ENCODE measurements around the gene PRR9. TPM values are rescaled to one million over a fixed set of nuclear protein-coding genes. Genes with fewer than 3 reads are reported as not detected.

The PRR9 gene
- total RNA-seq, 1 experiment from 2014 or later = not detected

GRCh38 chr1:153265457-153265856 lies 48.1 kb downstream of the PRR9 start:
- H3K9me2 ChIP-seq (replicated peaks; ENCODE audit: low read length) = no peaks in the 10 kb centered on the region; the same call in 1 of the 2 replicates
- DNase-seq = no peak
- POLR2A ChIA-PET (ENCODE audit: unreplicated experiment) = no interaction called here
- no peaks in the 10 kb centered on the region for H4K20me1 ChIP-seq (ENCODE audit: low read length)
- intact Hi-C loops (cut with micrococcal nuclease) = no loop called here
- H3F3A ChIP-seq (ENCODE audit: low read length, unreplicated experiment) = no peaks in the 10 kb centered on the region
- H3K79me2 ChIP-seq (ENCODE audit: low read length) = no peaks in the 10 kb centered on the region
- no peak for TF ChIP-seq EZH2 (IDR thresholded peaks at IDR 0.05; ENCODE audit: low read length, unreplicated experiment)
- peak; percentile 26; the same call in 1 of the 2 replicates for TF ChIP-seq CTCF (conservative IDR thresholded peaks at IDR 0.05; ENCODE audit: low read depth, low read length)
- TF ChIP-seq EZH2phosphoT487 (IDR thresholded peaks at IDR 0.05; ENCODE audit: borderline replicate concordance, low read length) = no peak
- ATAC-seq = no peak
- no peaks in the 10 kb centered on the region for H3K9me3 ChIP-seq (ENCODE audit: low read length)
- no peak overlapping the region for H2AFZ ChIP-seq (ENCODE audit: low read length)
- H3K4me3 ChIP-seq (ENCODE audit: low read length) = no peak overlapping the region
- H3K4me1 ChIP-seq (ENCODE audit: insufficient read depth, low read length) = no peaks in the 10 kb centered on the region
- no TSS peak for BruUV-seq (replicated peaks)
- no peak overlapping the region for H3K4me2 ChIP-seq (ENCODE audit: low read length)
- no peak overlapping the region for H3K27ac ChIP-seq (ENCODE audit: low read length)
- CTCF ChIA-PET = no interaction called here
- peaks cover 72% of the 10 kb centered on the region for H3K27me3 ChIP-seq (ENCODE audit: low read length)
- no peaks in the 10 kb centered on the region for H3K36me3 ChIP-seq (ENCODE audit: low read depth, low read length)
- no peak overlapping the region for H3K9ac ChIP-seq (ENCODE audit: low read length)

Other genes starting within 250 kb of the PRR9 start
- not detected in 2 replicates for gene SPRR4, start 246.9 kb upstream of the PRR9 start, total RNA-seq (2014; rRNA removed)
- gene SPRR1A, start 233.5 kb upstream of the PRR9 start, total RNA-seq (2014; rRNA removed) = not detected in 2 replicates
- 0.51 TPM in 1 of 2 replicates, not detected in the other for gene SPRR3, start 215.8 kb upstream of the PRR9 start, total RNA-seq (2014; rRNA removed)
- not detected in 2 replicates for gene SPRR1B, start 186.4 kb upstream of the PRR9 start, total RNA-seq (2014; rRNA removed)
- gene SPRR2D, start 176.5 kb upstream of the PRR9 start, total RNA-seq (2014; rRNA removed) = not detected in 2 replicates
- gene SPRR2A, start 160.1 kb upstream of the PRR9 start, total RNA-seq (2014; rRNA removed) = not detected in 2 replicates
- not detected in 2 replicates for gene SPRR2B, start 146.0 kb upstream of the PRR9 start, total RNA-seq (2014; rRNA removed)
- not detected in 2 replicates for gene SPRR2E, start 123.1 kb upstream of the PRR9 start, total RNA-seq (2014; rRNA removed)
- not detected in 2 replicates for gene SPRR2F, start 104.1 kb upstream of the PRR9 start, total RNA-seq (2014; rRNA removed)
- not detected in 2 replicates for gene SPRR2G, start 66.7 kb upstream of the PRR9 start, total RNA-seq (2014; rRNA removed)
- not detected in 2 replicates for gene LELP1, start 14.2 kb upstream of the PRR9 start, total RNA-seq (2014; rRNA removed)
- not detected in 2 replicates for gene LORICRIN, start 42.1 kb downstream of the PRR9 start, total RNA-seq (2014; rRNA removed)
- not detected in 2 replicates for gene PGLYRP3, start 95.4 kb downstream of the PRR9 start, total RNA-seq (2014; rRNA removed)
- not detected in 2 replicates for gene PGLYRP4, start 131.3 kb downstream of the PRR9 start, total RNA-seq (2014; rRNA removed)
- 482 and 559 TPM in 2 replicates for gene S100A9, start 140.3 kb downstream of the PRR9 start, total RNA-seq (2014; rRNA removed)
- gene S100A12, start 158.0 kb downstream of the PRR9 start, total RNA-seq (2014; rRNA removed) = not detected in 2 replicates
- 0.29 TPM in 1 of 2 replicates, not detected in the other for gene S100A8, start 173.5 kb downstream of the PRR9 start, total RNA-seq (2014; rRNA removed)
- gene S100A7A, start 198.9 kb downstream of the PRR9 start, total RNA-seq (2014; rRNA removed) = not detected in 2 replicates
- gene S100A7, start 243.1 kb downstream of the PRR9 start, total RNA-seq (2014; rRNA removed) = not detected in 2 replicates

Data from PC-3 (cell line).